ENCODE data around the gene GLI3.

Gene GLI3

GRCh38 chr7:41984888-41985287, 252.1 kb downstream of the GLI3 start:
- no peak for DNase-seq

GRCh38 chr7:41981046-41982040, 255.7 kb downstream of the GLI3 start:
- no peak for DNase-seq

GRCh38 chr7:41979834-41980307, 257.1 kb downstream of the GLI3 start:
- DNase-seq = no peak

- no peak for DNase-seq
Observed at GRCh38 chr7:41978858-41979257, 258.2 kb downstream of the GLI3 start.

- DNase-seq = no peak
Observed at GRCh38 chr7:41977661-41978060, 259.3 kb downstream of the GLI3 start.

GRCh38 chr7:41977151-41977651, 259.8 kb downstream of the GLI3 start:
- DNase-seq = no peak

GRCh38 chr7:41976411-41976810, 260.6 kb downstream of the GLI3 start:
- no peak for DNase-seq

- DNase-seq = no peak
Observed at GRCh38 chr7:41975849-41976248, 261.2 kb downstream of the GLI3 start.

- DNase-seq = no peak
Observed at GRCh38 chr7:41974870-41975557, 262.0 kb downstream of the GLI3 start.

GRCh38 chr7:41973202-41973730, 263.7 kb downstream of the GLI3 start:
- no peak for DNase-seq

- DNase-seq = no peak
Observed at GRCh38 chr7:41972776-41973175, 264.2 kb downstream of the GLI3 start.

- DNase-seq = no peak
Observed at GRCh38 chr7:41972270-41972669, 264.7 kb downstream of the GLI3 start.

GRCh38 chr7:41971640-41972187, 265.3 kb downstream of the GLI3 start:
- no peak for DNase-seq

GRCh38 chr7:41970941-41971340, 266.1 kb downstream of the GLI3 start:
- no peak for DNase-seq

GRCh38 chr7:41969561-41970105, 267.4 kb downstream of the GLI3 start:
- no peak for DNase-seq

- no peak for DNase-seq
Observed at GRCh38 chr7:41967156-41967555, 269.9 kb downstream of the GLI3 start.

- DNase-seq = no peak
Observed at GRCh38 chr7:41965951-41966505, 271.0 kb downstream of the GLI3 start.

GRCh38 chr7:41964849-41965745, 271.9 kb downstream of the GLI3 start:
- DNase-seq = no peak

GRCh38 chr7:41964183-41964753, 272.7 kb downstream of the GLI3 start:
- no peak for DNase-seq

- DNase-seq = no peak
Observed at GRCh38 chr7:41956705-41957104, 280.3 kb downstream of the GLI3 start.
